ENCODE measurements around the gene DYRK3.

The DYRK3 gene

DNA sequence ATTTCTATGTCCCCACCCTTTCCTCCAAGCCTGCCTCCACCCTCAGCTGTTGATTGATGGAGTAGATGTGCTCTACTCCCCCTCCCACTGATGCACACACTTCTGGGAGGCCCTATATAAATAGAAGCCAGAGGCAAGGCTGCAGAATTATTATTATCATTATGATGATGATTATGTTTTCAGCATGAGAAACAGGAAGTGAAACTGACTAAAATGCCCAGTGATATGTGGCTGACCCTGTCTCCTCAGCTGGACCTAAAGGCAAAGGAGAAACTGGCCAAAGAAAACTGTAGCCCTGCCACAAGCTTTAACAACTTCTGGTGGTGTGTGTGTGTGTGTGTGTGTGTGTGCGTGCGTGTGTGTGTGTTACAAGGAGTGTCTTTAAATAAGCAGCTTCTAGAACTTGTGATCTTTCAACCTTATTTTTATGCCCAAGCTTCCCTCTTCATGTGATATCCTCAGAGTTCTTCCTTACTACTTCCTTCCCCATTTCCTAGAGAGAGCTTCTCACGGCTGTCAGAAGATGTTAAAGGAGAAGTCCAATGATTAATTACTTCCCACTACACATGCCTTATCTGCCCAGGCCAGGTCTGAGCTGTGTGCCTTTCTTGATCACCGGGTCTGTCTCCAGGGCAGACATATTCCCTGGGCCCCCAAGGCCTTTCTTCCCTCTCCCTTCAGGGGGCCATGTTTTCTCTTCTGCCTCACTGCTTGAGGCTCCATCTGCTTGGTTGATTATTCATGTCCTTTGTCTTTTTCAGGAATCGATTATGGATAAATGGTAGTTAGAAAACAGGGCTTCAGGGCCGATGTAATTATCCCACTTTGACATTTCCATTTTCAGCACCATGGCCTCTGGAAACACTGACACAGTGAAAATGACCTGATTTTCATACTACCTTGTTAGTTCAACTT lies 37.8 kb downstream of the DYRK3 start:
- H3K9me2 ChIP-seq (replicated peaks; ENCODE audit: control insufficient read depth, low read length), result no peaks in the 10 kb centered on the region
- peaks cover 47% of the 10 kb centered on the region for H3K4me1 ChIP-seq (ENCODE audit: control insufficient read depth, low read length)
- no peaks in the 10 kb centered on the region for H3K9me3 ChIP-seq (ENCODE audit: control insufficient read depth, insufficient read depth, low read length)
- no peaks in the 10 kb centered on the region for H3K36me3 ChIP-seq (ENCODE audit: control insufficient read depth, low read length)
- H3K27me3 ChIP-seq (ENCODE audit: control insufficient read depth, low read length), result no peaks in the 10 kb centered on the region
- H3K4me2 ChIP-seq (ENCODE audit: low read length), result peak overlapping the region; percentile 56
- peaks cover 6% of the 10 kb centered on the region for H3F3A ChIP-seq (ENCODE audit: control insufficient read depth, insufficient read depth)
- TF ChIP-seq, protein P1, sequence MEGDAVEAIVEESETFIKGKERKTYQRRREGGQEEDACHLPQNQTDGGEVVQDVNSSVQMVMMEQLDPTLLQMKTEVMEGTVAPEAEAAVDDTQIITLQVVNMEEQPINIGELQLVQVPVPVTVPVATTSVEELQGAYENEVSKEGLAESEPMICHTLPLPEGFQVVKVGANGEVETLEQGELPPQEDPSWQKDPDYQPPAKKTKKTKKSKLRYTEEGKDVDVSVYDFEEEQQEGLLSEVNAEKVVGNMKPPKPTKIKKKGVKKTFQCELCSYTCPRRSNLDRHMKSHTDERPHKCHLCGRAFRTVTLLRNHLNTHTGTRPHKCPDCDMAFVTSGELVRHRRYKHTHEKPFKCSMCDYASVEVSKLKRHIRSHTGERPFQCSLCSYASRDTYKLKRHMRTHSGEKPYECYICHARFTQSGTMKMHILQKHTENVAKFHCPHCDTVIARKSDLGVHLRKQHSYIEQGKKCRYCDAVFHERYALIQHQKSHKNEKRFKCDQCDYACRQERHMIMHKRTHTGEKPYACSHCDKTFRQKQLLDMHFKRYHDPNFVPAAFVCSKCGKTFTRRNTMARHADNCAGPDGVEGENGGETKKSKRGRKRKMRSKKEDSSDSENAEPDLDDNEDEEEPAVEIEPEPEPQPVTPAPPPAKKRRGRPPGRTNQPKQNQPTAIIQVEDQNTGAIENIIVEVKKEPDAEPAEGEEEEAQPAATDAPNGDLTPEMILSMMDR (IDR thresholded peaks at IDR 0.05; ENCODE audit: low read depth, low read length, poor library complexity, severe bottlenecking), result no peak
- TF ChIP-seq EZH2phosphoT487 (IDR thresholded peaks at IDR 0.05; ENCODE audit: borderline replicate concordance, low read length), result no peak
- H3K4me3 ChIP-seq (ENCODE audit: low read length), result peak overlapping the region; percentile 2
- no peaks in the 10 kb centered on the region for H4K20me1 ChIP-seq (ENCODE audit: control insufficient read depth, insufficient read depth, low read depth, low read length)
- H3K79me2 ChIP-seq (ENCODE audit: control insufficient read depth, low read length), result no peaks in the 10 kb centered on the region
- 0 out of 2 replicates have a peak overlapping the region, but pooled peaks have one; percentile 19 for H3K27ac ChIP-seq (ENCODE audit: low read depth, low read length)

DNA sequence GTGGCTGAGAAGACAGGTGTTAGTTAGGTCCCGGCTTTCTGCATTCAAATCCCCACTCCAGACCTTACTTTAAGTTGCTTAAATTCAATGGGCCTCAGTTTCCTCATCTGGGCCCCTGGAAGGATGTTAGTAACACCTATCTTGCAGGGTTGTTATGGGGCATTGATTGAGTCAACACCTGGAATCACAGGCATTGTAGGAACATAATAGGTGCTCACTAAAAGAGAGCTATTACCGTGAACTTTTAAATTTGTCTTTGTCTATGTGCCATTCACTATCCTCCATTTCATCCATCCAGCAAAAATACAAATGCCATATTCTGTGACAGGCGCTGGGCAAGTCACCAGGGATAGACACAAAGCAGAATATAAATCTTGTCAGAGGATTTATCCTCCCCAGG lies 38.9 kb downstream of the DYRK3 start:
- no peaks in the 10 kb centered on the region for H4K20me1 ChIP-seq (ENCODE audit: control insufficient read depth, insufficient read depth, low read depth, low read length)
- H3K27ac ChIP-seq (ENCODE audit: low read depth, low read length), result no peak overlapping the region
- H3K27me3 ChIP-seq (ENCODE audit: control insufficient read depth, low read length), result no peaks in the 10 kb centered on the region
- no peaks in the 10 kb centered on the region for H3K9me3 ChIP-seq (ENCODE audit: control insufficient read depth, insufficient read depth, low read length)
- H3K4me3 ChIP-seq (ENCODE audit: low read length), result no peak overlapping the region
- peaks cover 9% of the 10 kb centered on the region for H3F3A ChIP-seq (ENCODE audit: control insufficient read depth, insufficient read depth)
- no peaks in the 10 kb centered on the region for H3K36me3 ChIP-seq (ENCODE audit: control insufficient read depth, low read length)
- TF ChIP-seq, protein P1 (IDR thresholded peaks at IDR 0.05; ENCODE audit: low read depth, low read length, poor library complexity, severe bottlenecking), result no peak
- no peak for TF ChIP-seq EZH2phosphoT487 (IDR thresholded peaks at IDR 0.05; ENCODE audit: borderline replicate concordance, low read length)
- peaks cover 50% of the 10 kb centered on the region for H3K4me1 ChIP-seq (ENCODE audit: control insufficient read depth, low read length)
- H3K4me2 ChIP-seq (ENCODE audit: low read length), result no peak overlapping the region
- no peaks in the 10 kb centered on the region for H3K79me2 ChIP-seq (ENCODE audit: control insufficient read depth, low read length)
- H3K9me2 ChIP-seq (replicated peaks; ENCODE audit: control insufficient read depth, low read length), result no peaks in the 10 kb centered on the region

DNA sequence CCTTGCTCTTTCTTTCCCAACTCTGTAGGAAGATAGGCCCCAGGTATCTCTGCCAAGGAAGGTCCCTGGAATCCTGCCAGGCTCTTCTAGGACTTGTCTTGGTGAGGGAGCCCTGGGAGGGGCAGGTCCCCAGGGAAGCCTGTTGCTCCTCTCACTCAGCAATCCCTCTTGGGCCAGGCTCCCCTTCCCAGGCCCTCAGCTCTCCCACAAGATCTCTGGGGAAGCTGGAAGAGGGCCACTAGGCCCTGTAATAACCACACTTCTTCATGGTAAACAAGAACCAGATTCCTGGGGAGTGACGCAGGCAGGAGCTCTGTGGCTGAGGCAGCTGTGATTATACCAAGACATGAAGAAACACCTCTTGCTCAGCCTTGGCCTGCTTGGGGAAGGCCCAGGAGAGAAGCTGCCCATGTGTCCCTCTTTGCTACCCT lies 39.4 kb downstream of the DYRK3 start:
- TF ChIP-seq, protein P1 (IDR thresholded peaks at IDR 0.05; ENCODE audit: low read depth, low read length, poor library complexity, severe bottlenecking), result no peak
- TF ChIP-seq EZH2phosphoT487 (IDR thresholded peaks at IDR 0.05; ENCODE audit: borderline replicate concordance, low read length), result no peak
- H3K4me2 ChIP-seq (ENCODE audit: low read length), result no peak overlapping the region
- no peaks in the 10 kb centered on the region for H3K9me2 ChIP-seq (replicated peaks; ENCODE audit: control insufficient read depth, low read length)
- H3K4me3 ChIP-seq (ENCODE audit: low read length), result no peak overlapping the region
- H3K27me3 ChIP-seq (ENCODE audit: control insufficient read depth, low read length), result no peaks in the 10 kb centered on the region
- no peaks in the 10 kb centered on the region for H3K36me3 ChIP-seq (ENCODE audit: control insufficient read depth, low read length)
- peaks cover 56% of the 10 kb centered on the region for H3K4me1 ChIP-seq (ENCODE audit: control insufficient read depth, low read length)
- peaks cover 9% of the 10 kb centered on the region for H3F3A ChIP-seq (ENCODE audit: control insufficient read depth, insufficient read depth)
- H3K9me3 ChIP-seq (ENCODE audit: control insufficient read depth, insufficient read depth, low read length), result no peaks in the 10 kb centered on the region
- H4K20me1 ChIP-seq (ENCODE audit: control insufficient read depth, insufficient read depth, low read depth, low read length), result no peaks in the 10 kb centered on the region
- H3K79me2 ChIP-seq (ENCODE audit: control insufficient read depth, low read length), result no peaks in the 10 kb centered on the region
- H3K27ac ChIP-seq (ENCODE audit: low read depth, low read length), result no peak overlapping the region
